ENCODE data around the gene SUN5.

Gene SUN5

GRCh38 chr20:32991792-32992641, 12.2 kb downstream of the SUN5 start:
- no peak for DNase-seq

GRCh38 chr20:32991383-32991782, 12.8 kb downstream of the SUN5 start:
- DNase-seq: no peak

GRCh38 chr20:32990426-32990825, 13.8 kb downstream of the SUN5 start:
- DNase-seq: no peak

GRCh38 chr20:32989507-32990283, 14.5 kb downstream of the SUN5 start:
- DNase-seq: no peak

GRCh38 chr20:32988008-32988407, 16.2 kb downstream of the SUN5 start:
- no peak for DNase-seq

GRCh38 chr20:32987044-32987825, 17.0 kb downstream of the SUN5 start:
- no peak for DNase-seq

- no peak for DNase-seq
Observed at GRCh38 chr20:32986331-32986966, 17.8 kb downstream of the SUN5 start.

GRCh38 chr20:32985596-32985995, 18.6 kb downstream of the SUN5 start:
- DNase-seq: no peak

- DNase-seq: no peak
Observed at GRCh38 chr20:32984631-32985354, 19.4 kb downstream of the SUN5 start.

GRCh38 chr20:32984196-32984595, 20.0 kb downstream of the SUN5 start:
- no peak for DNase-seq

- no peak for DNase-seq
Observed at GRCh38 chr20:32983459-32984112, 20.6 kb downstream of the SUN5 start.

GRCh38 chr20:32982617-32983458, 21.4 kb downstream of the SUN5 start:
- DNase-seq: no peak

- DNase-seq: no peak
Observed at GRCh38 chr20:32980990-32981389, 23.2 kb downstream of the SUN5 start.

- DNase-seq: no peak
Observed at GRCh38 chr20:32980131-32980941, 23.9 kb downstream of the SUN5 start.

- DNase-seq: no peak
Observed at GRCh38 chr20:32979201-32979998, 24.8 kb downstream of the SUN5 start.

- no peak for DNase-seq
Observed at GRCh38 chr20:32978009-32978335, 26.3 kb downstream of the SUN5 start.

GRCh38 chr20:32977281-32978008, 26.8 kb downstream of the SUN5 start:
- DNase-seq: no peak

- no peak for DNase-seq
Observed at GRCh38 chr20:32976746-32977145, 27.5 kb downstream of the SUN5 start.
